Effector memory CD8-positive, alpha-beta T cell (primary cell): ENCODE measurements around the gene ZNF573.
"Not testable (repeated sequence)": the region's sequence is repeated elsewhere in the genome, so short reads cannot be mapped to it uniquely, and the experiment has no call there.

Experiments used
- ATAC-seq: fragments of 150-1000 bp; cut with Tn5 transposase; replicated peaks from 2 replicates; pipeline ENCODE4 v1.10.0; 2021; ENCODE audit warnings: mild to moderate bottlenecking, moderate library complexity
- DNase-seq, 3 experiments: peaks; one replicate each; pipeline ENCODE4 v3.0.0; 2021
- H3K27ac Mint-ChIP-seq, 2 donors: one replicate each; pipeline ENCODE4 v1.8.0; 2022; ENCODE audit warnings: mild to moderate bottlenecking in 2 of 2, mixed read lengths in 2 of 2, moderate library complexity in 2 of 2
- H3K27me3 Mint-ChIP-seq, 2 donors: one replicate each; pipeline ENCODE4 v1.8.0; 2022; ENCODE audit warnings: mixed read lengths in 2 of 2
- H3K36me3 Mint-ChIP-seq: one replicate; pipeline ENCODE4 v1.8.0; 2022; ENCODE audit warnings: mild to moderate bottlenecking, moderate library complexity, mixed read lengths; ENCODE audit not compliant: insufficient read depth
- H3K4me1 Mint-ChIP-seq, 2 donors: one replicate each; pipeline ENCODE4 v1.8.0; 2022; ENCODE audit warnings: low read depth in 2 of 2, mixed read lengths in 2 of 2
- H3K4me3 Mint-ChIP-seq, 2 donors: one replicate each; pipeline ENCODE4 v1.8.0; 2022; ENCODE audit warnings: mild to moderate bottlenecking in 2 of 2, mixed read lengths in 2 of 2, moderate library complexity in 2 of 2
- H3K9me3 Mint-ChIP-seq, 2 donors: one replicate each; pipeline ENCODE4 v1.8.0; 2022; ENCODE audit warnings: mixed read lengths in 2 of 2
- total RNA-seq, 9 experiments: gene quantifications; one replicate each; lab custom pipeline; 2026; lab: John Stamatoyannopoulos, UW

ZNF573 gene
- 2.0 to 32.6 (median 13.7) reads per million in 9 experiments for total RNA-seq

GRCh38 chr19:37779127-37780005, at the start of gene ZNF573:
Gene ZNF573, minus strand, starts transcription at chr19:37779586. Its CDS starts 5,857 bp downstream, at chr19:37773729.
- Mint-ChIP-seq H3K36me3 (peaks cover 16% of the 10 kb centered on the region), H3K27me3 (no peaks in the 10 kb centered on the region), H3K4me3 (peak within 1 kb of the TSS; percentile 88 to 97), H3K27ac (peak within 1 kb of the TSS; percentile 94 to 96), H3K4me1 (peaks cover 23 to 30% of the 10 kb centered on the region in 2 donors), H3K9me3 (no peaks in the 10 kb centered on the region)
- ATAC-seq (peak; percentile 83), DNase-seq (peak; percentile 71 to 81 (median 76))

- Mint-ChIP-seq H3K27me3 (peaks cover 27 to 50% of the 10 kb centered on the region in 2 donors), H3K4me3 (no peak overlapping the region), H3K27ac (no peak overlapping the region), H3K4me1 (no peaks in the 10 kb centered on the region), H3K36me3 (no peaks in the 10 kb centered on the region), H3K9me3 (peaks cover 0 to 11% of the 10 kb centered on the region in 2 donors)
- DNase-seq = peak in 1 of 3 experiments; percentile 4
- peak; percentile 33 for ATAC-seq
These were observed 38.0 kb upstream of the ZNF573 start for GRCh38 chr19:37817180-37817981.

- not testable (repeated sequence) for ATAC-seq, H3K27ac Mint-ChIP-seq
These were observed 36.2 kb upstream of the ZNF573 start for GRCh38 chr19:37815611-37816010.

GRCh38 chr19:37813340-37813739, 34.0 kb upstream of the ZNF573 start:
- no peaks in the 10 kb centered on the region for H3K36me3 Mint-ChIP-seq
- H3K27ac Mint-ChIP-seq = no peak overlapping the region
- peaks cover 11 to 27% of the 10 kb centered on the region in 2 donors for H3K27me3 Mint-ChIP-seq
- no peaks in the 10 kb centered on the region for H3K4me1 Mint-ChIP-seq
- peaks cover 0 to 8% of the 10 kb centered on the region in 2 donors for H3K9me3 Mint-ChIP-seq
- no peak for DNase-seq
- ATAC-seq = no peak
- H3K4me3 Mint-ChIP-seq = no peak overlapping the region

More at GRCh38 chr19:37815611-37816010, 36.2 kb upstream of the ZNF573 start:
- H3K36me3 Mint-ChIP-seq, H3K4me3 Mint-ChIP-seq, H3K4me1 Mint-ChIP-seq, H3K9me3 Mint-ChIP-seq, DNase-seq: not testable (repeated sequence)
- H3K27me3 Mint-ChIP-seq = peaks cover 24 to 38% of the 10 kb centered on the region in 2 donors

GRCh38 chr19:37809366-37809765, 30.0 kb upstream of the ZNF573 start:
- H3K9me3 Mint-ChIP-seq = peaks cover 0 to 9% of the 10 kb centered on the region in 2 donors
- peaks cover 5% of the 10 kb centered on the region for H3K36me3 Mint-ChIP-seq
- H3K27me3 Mint-ChIP-seq = no peaks in the 10 kb centered on the region
- ATAC-seq (no peak), DNase-seq (no peak)
- no peaks in the 10 kb centered on the region for H3K4me1 Mint-ChIP-seq
- no peak overlapping the region for H3K4me3 Mint-ChIP-seq
- H3K27ac Mint-ChIP-seq = no peak overlapping the region

GRCh38 chr19:37803249-37803840, 24.0 kb upstream of the ZNF573 start:
- Mint-ChIP-seq H3K27ac (no peak overlapping the region), H3K27me3 (no peaks in the 10 kb centered on the region), H3K4me3 (no peak overlapping the region), H3K4me1 (no peaks in the 10 kb centered on the region), H3K36me3 (peaks cover 5% of the 10 kb centered on the region), H3K9me3 (peaks cover 25 to 28% of the 10 kb centered on the region in 2 donors)
- no peak for DNase-seq
- ATAC-seq = no peak

GRCh38 chr19:37790244-37790925, 11.0 kb upstream of the ZNF573 start:
- Mint-ChIP-seq H3K9me3 (peaks cover 1 to 14% of the 10 kb centered on the region in 2 donors), H3K27ac (no peak overlapping the region), H3K36me3 (peaks cover 5% of the 10 kb centered on the region), H3K4me3 (no peak overlapping the region), H3K4me1 (no peaks in the 10 kb centered on the region), H3K27me3 (peaks cover 0 to 14% of the 10 kb centered on the region in 2 donors)
- ATAC-seq (no peak), DNase-seq (no peak)

GRCh38 chr19:37778613-37779126, 716 bp downstream of the ZNF573 start:
- peak overlapping the region; percentile 88 to 97 for H3K4me3 Mint-ChIP-seq
- no peaks in the 10 kb centered on the region for H3K9me3 Mint-ChIP-seq
- DNase-seq (no peak), ATAC-seq (no peak)
- H3K27ac Mint-ChIP-seq = peak overlapping the region; percentile 94 to 96
- H3K36me3 Mint-ChIP-seq = peaks cover 16% of the 10 kb centered on the region
- no peaks in the 10 kb centered on the region for H3K27me3 Mint-ChIP-seq
- H3K4me1 Mint-ChIP-seq = peaks cover 23 to 30% of the 10 kb centered on the region in 2 donors

- no peaks in the 10 kb centered on the region for H3K27me3 Mint-ChIP-seq
- ATAC-seq = no peak
These were observed 8.4 kb downstream of the ZNF573 start for GRCh38 chr19:37770985-37771384.

GRCh38 chr19:37763488-37763887, 15.9 kb downstream of the ZNF573 start:
- Mint-ChIP-seq H3K4me3 (no peak overlapping the region), H3K9me3 (no peaks in the 10 kb centered on the region), H3K36me3 (peaks cover 1% of the 10 kb centered on the region), H3K4me1 (no peaks in the 10 kb centered on the region), H3K27ac (no peak overlapping the region), H3K27me3 (no peaks in the 10 kb centered on the region)
- no peak for ATAC-seq
- no peak for DNase-seq

More at GRCh38 chr19:37770985-37771384, 8.4 kb downstream of the ZNF573 start:
- Mint-ChIP-seq H3K9me3 (no peaks in the 10 kb centered on the region), H3K4me3 (no peak overlapping the region), H3K36me3 (peaks cover 31% of the 10 kb centered on the region), H3K27ac (no peak overlapping the region), H3K4me1 (peaks cover 8 to 17% of the 10 kb centered on the region in 2 donors)
- DNase-seq = no peak

- not testable (repeated sequence) for DNase-seq, H3K27ac Mint-ChIP-seq, H3K4me1 Mint-ChIP-seq, H3K9me3 Mint-ChIP-seq, ATAC-seq, H3K27me3 Mint-ChIP-seq, H3K4me3 Mint-ChIP-seq
- H3K36me3 Mint-ChIP-seq = peaks cover 12% of the 10 kb centered on the region
These were observed 21.7 kb downstream of the ZNF573 start for GRCh38 chr19:37757683-37758082.

GRCh38 chr19:37738371-37738770, 41.0 kb downstream of the ZNF573 start:
- no peak overlapping the region for H3K4me3 Mint-ChIP-seq
- DNase-seq = no peak
- ATAC-seq = no peak
- H3K4me1 Mint-ChIP-seq = no peaks in the 10 kb centered on the region
- peaks cover 7 to 46% of the 10 kb centered on the region in 2 donors for H3K9me3 Mint-ChIP-seq
- H3K27me3 Mint-ChIP-seq = no peaks in the 10 kb centered on the region
- peaks cover 5% of the 10 kb centered on the region for H3K36me3 Mint-ChIP-seq
- H3K27ac Mint-ChIP-seq = no peak overlapping the region
